Liver (tissue), 9 donors: Measurements from ENCODE around the gene ATXN7L1. TPM values are rescaled to one million over a fixed set of nuclear protein-coding genes. Genes with fewer than 3 reads are reported as not detected.
A peak's percentile ranks its signal among the peaks of the same experiment; 100 is the strongest.

Experiments used
- DNase-seq: peaks from one replicate; pipeline ENCODE4 v3.0.0-alpha.2; 2017; ENCODE audit warnings: low spot score
- H3K27ac ChIP-seq, 2 donors: one replicate each; pipeline ENCODE4 v1.7.0; 2013; ENCODE audit warnings: inconsistent platforms in 2 of 2, low read length in 2 of 2, control low read depth in 1 of 2, low read depth in 1 of 2, mild to moderate bottlenecking in 1 of 2
- H3K27me3 ChIP-seq, 4 donors: one replicate each; pipeline versions ENCODE4 v1.6.1 to v1.7.0; 2013; ENCODE audit warnings: low read length in 3 of 4, inconsistent platforms in 1 of 4, mild to moderate bottlenecking in 1 of 4, moderate library complexity in 1 of 4; ENCODE audit not compliant: control insufficient read depth in 4 of 4, insufficient read depth in 4 of 4
- H3K36me3 ChIP-seq, 4 donors: one replicate each; pipeline versions ENCODE4 v1.6.1 to v1.7.0; 2013; ENCODE audit warnings: low read length in 3 of 4, mild to moderate bottlenecking in 3 of 4, low read depth in 1 of 4, moderate library complexity in 1 of 4; ENCODE audit not compliant: control insufficient read depth in 4 of 4, insufficient read depth in 3 of 4
- H3K4me1 ChIP-seq, 4 donors: one replicate each; pipeline versions ENCODE4 v1.6.1 to v1.7.0; 2013; ENCODE audit warnings: low read length in 3 of 4, mild to moderate bottlenecking in 3 of 4, moderate library complexity in 1 of 4; ENCODE audit not compliant: control insufficient read depth in 4 of 4, insufficient read depth in 4 of 4
- H3K4me3 ChIP-seq, 3 donors: one replicate each; pipeline versions ENCODE4 v1.6.1 to v1.7.0; 2013; ENCODE audit warnings: low read length in 3 of 3, control low read depth in 1 of 3, low read depth in 1 of 3, mild to moderate bottlenecking in 1 of 3
- H3K9ac ChIP-seq, 2 donors: one replicate each; pipeline ENCODE4 v1.7.0; 2013; ENCODE audit warnings: low read length in 2 of 2, mild to moderate bottlenecking in 2 of 2, moderate library complexity in 2 of 2, control low read depth in 1 of 2, low read depth in 1 of 2
- H3K9me3 ChIP-seq, 4 donors: one replicate each; pipeline versions ENCODE4 v1.6.1 to v1.7.0; 2013; ENCODE audit warnings: low read length in 3 of 4; ENCODE audit not compliant: control insufficient read depth in 4 of 4
- FOXA1 ChIP-seq: IDR thresholded peaks from 2 replicates; pipeline ENCODE4 v1.6.1; 2016; ENCODE audit warnings: antibody characterized with exemption
- HNF4A ChIP-seq, 2 donors: conservative IDR thresholded peaks; 2 replicates each; pipeline ENCODE4 v1.6.1; 2016; ENCODE audit warnings: antibody characterized with exemption in 2 of 2, mild to moderate bottlenecking in 2 of 2
- HNF4G ChIP-seq: IDR thresholded peaks from 2 replicates; pipeline ENCODE4 v1.6.1; 2016; ENCODE audit warnings: antibody characterized with exemption
- JUND ChIP-seq, 2 donors: IDR thresholded peaks; 2 replicates each; pipeline ENCODE4 v1.6.1; 2016; ENCODE audit warnings: antibody characterized with exemption in 2 of 2
- NR2F2 ChIP-seq: IDR thresholded peaks from 2 replicates; pipeline ENCODE4 v1.6.1; 2016; ENCODE audit warnings: antibody characterized with exemption
- RAD21 ChIP-seq, 2 donors: IDR thresholded peaks; 2 replicates each; pipeline ENCODE4 v1.6.1; 2016; ENCODE audit warnings: antibody characterized with exemption in 2 of 2, mild to moderate bottlenecking in 2 of 2
- REST ChIP-seq: IDR thresholded peaks from 2 replicates; pipeline ENCODE4 v1.6.1; 2016; ENCODE audit warnings: antibody characterized with exemption, mild to moderate bottlenecking
- SP1 ChIP-seq: IDR thresholded peaks from 2 replicates; pipeline ENCODE4 v1.6.1; 2018; ENCODE audit warnings: antibody characterized with exemption, mild to moderate bottlenecking
- YY1 ChIP-seq: IDR thresholded peaks from 2 replicates; pipeline ENCODE4 v1.6.1; 2016; ENCODE audit warnings: antibody characterized with exemption, mild to moderate bottlenecking
- ZBTB33 ChIP-seq: IDR thresholded peaks from 2 replicates; pipeline ENCODE4 v1.6.1; 2016; ENCODE audit warnings: antibody characterized with exemption
- WGBS: extraction: QIAGEN DNeasy Blood & Tissue Kit; methylation state at CpG from one replicate; pipeline ENCODE4 v1.1.7; 2013; 5-methylcytosine and 5-hydroxymethylcytosine counted together
- polyA plus RNA-seq, 2 donors: library from polyadenylated mRNA; stranded (reverse) in 1 of 2; unstranded in 1 of 2; fragments of 200-250 nt in 1 of 2; fragments of >200 nt in 1 of 2; fragmentation: Nextera tagmentation in 1 of 2; extraction: Ambion mirVana in 1 of 2; gene quantifications; one replicate each; pipeline versions ENCODE4 v1.2.1 to v1.2.3, GENCODE V29; 2013 to 2015
- total RNA-seq, 2 donors: library from RNA; depleted of rRNA; stranded (reverse); fragments of >200 nt; gene quantifications; one replicate each; pipeline ENCODE4 v1.2.3, GENCODE V29; 2014
- donor health status: healthy.
- donor health status: healthy.
- donor health status: healthy.
- donor health status: healthy.
- donor health status: healthy.

Gene ATXN7L1
- total and polyA plus RNA-seq, 4 donors, result 2.1 to 7.4 (median 5.3) TPM

GRCh38 chr7:105651798-105652197, 224.6 kb downstream of the ATXN7L1 start:
- 98% methylated on average over 2 of the region's 2 CpGs for WGBS

GRCh38 chr7:105650382-105650970, 225.9 kb downstream of the ATXN7L1 start:
- TF ChIP-seq YY1, result no peak
- TF ChIP-seq REST, result no peak
- TF ChIP-seq HNF4G, result no peak
- Histone ChIP-seq H3K9ac (no peak overlapping the region), H3K4me3 (no peak overlapping the region), H3K9me3 (no peaks in the 10 kb centered on the region), H3K27ac (no peak overlapping the region), H3K4me1 (peaks cover 6 to 48% (median 37%) of the 10 kb centered on the region in 4 donors), H3K36me3 (no peaks in the 10 kb centered on the region), H3K27me3 (no peaks in the 10 kb centered on the region)
- 89% methylated on average over 2 of the region's 2 CpGs for WGBS
- DNase-seq, result no peak

More at GRCh38 chr7:105651798-105652197, 224.6 kb downstream of the ATXN7L1 start:
- DNase-seq, result no peak
- TF ChIP-seq JUND (IDR thresholded peaks at IDR 0.05) (no peak), ZBTB33 (no peak), HNF4A (conservative IDR thresholded peaks at IDR 0.05) (no peak), NR2F2 (no peak), SP1 (no peak), FOXA1 (no peak)
- Histone ChIP-seq H3K4me1 (peaks cover 6 to 48% (median 37%) of the 10 kb centered on the region in 4 donors), H3K27me3 (no peaks in the 10 kb centered on the region), H3K4me3 (no peak overlapping the region), H3K9ac (no peak overlapping the region), H3K9me3 (no peaks in the 10 kb centered on the region), H3K27ac (no peak overlapping the region), H3K36me3 (no peaks in the 10 kb centered on the region)

GRCh38 chr7:105649727-105650381, 226.5 kb downstream of the ATXN7L1 start:
- 65% methylated on average over 4 of the region's 4 CpGs for WGBS
- H3K36me3 ChIP-seq, result no peaks in the 10 kb centered on the region
- peaks cover 6 to 48% (median 37%) of the 10 kb centered on the region in 4 donors for H3K4me1 ChIP-seq
- TF ChIP-seq RAD21 (IDR thresholded peaks at IDR 0.05), result no peak
- peak in 1 of 2 donors; percentile 19 for TF ChIP-seq HNF4A (conservative IDR thresholded peaks at IDR 0.05)
- no peak for TF ChIP-seq YY1
- H3K9ac ChIP-seq, result no peak overlapping the region
- no peak for DNase-seq
- H3K27me3 ChIP-seq, result no peaks in the 10 kb centered on the region
- no peak overlapping the region for H3K4me3 ChIP-seq
- H3K27ac ChIP-seq, result no peak overlapping the region
- no peaks in the 10 kb centered on the region for H3K9me3 ChIP-seq
